ENCODE data around the gene PIK3C2G.

The PIK3C2G gene

DNA sequence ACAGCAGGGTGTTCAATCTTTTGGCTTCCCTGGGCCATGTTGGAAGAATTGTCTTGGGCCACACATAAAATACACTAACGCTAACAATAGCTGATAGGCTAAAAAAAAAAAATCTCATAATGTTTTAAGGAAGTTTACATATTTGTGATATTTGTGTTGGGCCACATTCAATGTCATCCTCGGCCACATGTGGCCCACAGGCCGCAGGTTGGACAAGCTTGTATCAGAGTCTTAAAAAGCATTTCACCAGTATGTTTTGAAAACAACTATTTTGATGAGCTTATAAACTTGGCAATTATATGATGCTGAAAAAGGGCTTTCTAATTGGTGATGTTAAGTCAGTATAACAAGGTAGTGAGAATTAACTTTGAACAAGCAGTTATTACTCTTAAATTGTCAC, 78.9 kb downstream of the PIK3C2G start (continued):
- TF ChIP-seq CREB5 (CRISPR knock-in tag; IDR thresholded peaks at IDR 0.05; ENCODE audit: low read depth), result no peak
- TF ChIP-seq, protein P1, sequence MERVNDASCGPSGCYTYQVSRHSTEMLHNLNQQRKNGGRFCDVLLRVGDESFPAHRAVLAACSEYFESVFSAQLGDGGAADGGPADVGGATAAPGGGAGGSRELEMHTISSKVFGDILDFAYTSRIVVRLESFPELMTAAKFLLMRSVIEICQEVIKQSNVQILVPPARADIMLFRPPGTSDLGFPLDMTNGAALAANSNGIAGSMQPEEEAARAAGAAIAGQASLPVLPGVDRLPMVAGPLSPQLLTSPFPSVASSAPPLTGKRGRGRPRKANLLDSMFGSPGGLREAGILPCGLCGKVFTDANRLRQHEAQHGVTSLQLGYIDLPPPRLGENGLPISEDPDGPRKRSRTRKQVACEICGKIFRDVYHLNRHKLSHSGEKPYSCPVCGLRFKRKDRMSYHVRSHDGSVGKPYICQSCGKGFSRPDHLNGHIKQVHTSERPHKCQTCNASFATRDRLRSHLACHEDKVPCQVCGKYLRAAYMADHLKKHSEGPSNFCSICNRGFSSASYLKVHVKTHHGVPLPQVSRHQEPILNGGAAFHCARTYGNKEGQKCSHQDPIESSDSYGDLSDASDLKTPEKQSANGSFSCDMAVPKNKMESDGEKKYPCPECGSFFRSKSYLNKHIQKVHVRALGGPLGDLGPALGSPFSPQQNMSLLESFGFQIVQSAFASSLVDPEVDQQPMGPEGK (CRISPR knock-in tag; IDR thresholded peaks at IDR 0.05; ENCODE audit: borderline replicate concordance), result no peak
- TF ChIP-seq ISL1 (CRISPR knock-in tag; IDR thresholded peaks at IDR 0.05), result no peak
- no peak for TF ChIP-seq ZFP3 (CRISPR knock-in tag; IDR thresholded peaks at IDR 0.05)
- no peak for TF ChIP-seq ZFP30 (CRISPR knock-in tag; IDR thresholded peaks at IDR 0.05)
- TF ChIP-seq BACH2 (CRISPR knock-in tag; IDR thresholded peaks at IDR 0.05; ENCODE audit: borderline replicate concordance), result no peak
- TF ChIP-seq, protein P2, sequence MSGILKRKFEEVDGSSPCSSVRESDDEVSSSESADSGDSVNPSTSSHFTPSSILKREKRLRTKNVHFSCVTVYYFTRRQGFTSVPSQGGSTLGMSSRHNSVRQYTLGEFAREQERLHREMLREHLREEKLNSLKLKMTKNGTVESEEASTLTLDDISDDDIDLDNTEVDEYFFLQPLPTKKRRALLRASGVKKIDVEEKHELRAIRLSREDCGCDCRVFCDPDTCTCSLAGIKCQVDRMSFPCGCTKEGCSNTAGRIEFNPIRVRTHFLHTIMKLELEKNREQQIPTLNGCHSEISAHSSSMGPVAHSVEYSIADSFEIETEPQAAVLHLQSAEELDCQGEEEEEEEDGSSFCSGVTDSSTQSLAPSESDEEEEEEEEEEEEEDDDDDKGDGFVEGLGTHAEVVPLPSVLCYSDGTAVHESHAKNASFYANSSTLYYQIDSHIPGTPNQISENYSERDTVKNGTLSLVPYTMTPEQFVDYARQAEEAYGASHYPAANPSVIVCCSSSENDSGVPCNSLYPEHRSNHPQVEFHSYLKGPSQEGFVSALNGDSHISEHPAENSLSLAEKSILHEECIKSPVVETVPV (CRISPR knock-in tag; IDR thresholded peaks at IDR 0.05), result no peak
- TF ChIP-seq ARNTL (CRISPR knock-in tag; IDR thresholded peaks at IDR 0.05; ENCODE audit: borderline replicate concordance, low read depth), result no peak
- TF ChIP-seq GLIS3 (CRISPR knock-in tag; IDR thresholded peaks at IDR 0.05), result no peak

DNA sequence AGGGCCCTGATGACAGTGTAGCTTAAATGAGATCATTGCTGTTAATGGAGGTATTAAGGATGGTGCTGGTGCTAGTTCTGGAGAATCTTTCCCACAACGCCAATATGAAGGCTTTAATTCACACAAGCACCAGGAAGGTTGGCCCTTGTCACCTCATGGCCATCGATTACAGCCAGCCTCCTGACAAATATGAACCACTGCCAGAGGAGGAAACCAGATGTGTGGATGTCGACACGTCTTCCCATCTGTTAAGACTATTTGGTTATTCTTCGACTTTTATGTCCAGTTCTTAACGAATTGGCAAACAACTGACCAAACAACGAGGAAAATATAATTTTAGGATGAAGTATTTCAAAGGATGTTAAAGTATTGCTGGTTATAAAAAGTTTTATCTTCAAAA, 79.5 kb downstream of the PIK3C2G start:
- no peak for ATAC-seq
- TF ChIP-seq, protein P2 (CRISPR knock-in tag; IDR thresholded peaks at IDR 0.05), result no peak

GRCh38 chr12:18343708-18344107, 82.4 kb downstream of the PIK3C2G start:
- ATAC-seq, result no peak
- no peak for TF ChIP-seq TCF4 (CRISPR knock-in tag; IDR thresholded peaks at IDR 0.05; ENCODE audit: borderline replicate concordance)

DNA sequence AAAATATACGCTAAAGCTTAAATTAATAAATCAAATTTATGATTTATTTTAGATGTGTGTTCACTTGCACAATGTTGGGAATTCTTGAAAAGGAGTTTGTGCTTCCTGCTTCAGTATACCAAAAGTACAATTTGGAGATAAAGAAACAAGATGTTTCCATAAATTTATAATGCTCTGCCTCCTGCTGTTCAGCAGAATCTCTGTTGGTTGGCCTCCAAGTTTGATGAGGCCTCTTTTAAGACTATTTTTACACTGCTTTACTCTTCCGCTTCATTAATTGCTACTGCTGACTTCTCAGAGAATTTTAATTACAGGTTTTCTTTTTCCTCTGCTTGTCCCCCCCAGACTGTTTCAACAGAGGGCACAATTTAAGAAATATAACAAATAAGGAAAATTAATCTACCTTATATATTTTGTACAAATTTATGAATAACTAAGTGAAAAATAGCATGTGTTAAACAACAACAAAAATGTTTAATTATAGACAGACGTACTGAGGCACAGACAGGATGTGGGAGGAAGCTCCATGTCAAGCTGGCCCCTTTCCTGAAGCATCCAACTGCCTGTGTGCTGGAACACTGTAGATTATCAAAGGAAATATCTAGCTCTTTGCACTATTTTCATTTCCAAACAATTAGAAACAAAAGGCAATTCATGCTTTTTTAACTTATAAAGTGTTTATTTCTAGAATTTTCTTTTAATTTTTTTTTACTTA, 83.9 kb downstream of the PIK3C2G start:
- TF ChIP-seq, protein P1 (CRISPR knock-in tag; IDR thresholded peaks at IDR 0.05; ENCODE audit: borderline replicate concordance), result no peak
- TF ChIP-seq ESRRG (CRISPR knock-in tag; IDR thresholded peaks at IDR 0.05), result no peak
- no peak for TF ChIP-seq ISL1 (CRISPR knock-in tag; IDR thresholded peaks at IDR 0.05)
- no peak for TF ChIP-seq TSHZ2 (CRISPR knock-in tag; IDR thresholded peaks at IDR 0.05)
- no peak for TF ChIP-seq ZNF70 (CRISPR knock-in tag; IDR thresholded peaks at IDR 0.05)
- TF ChIP-seq OSR1 (CRISPR knock-in tag; IDR thresholded peaks at IDR 0.05), result no peak
- TF ChIP-seq BACH2 (CRISPR knock-in tag; IDR thresholded peaks at IDR 0.05; ENCODE audit: borderline replicate concordance), result no peak
- TF ChIP-seq, protein P2 (CRISPR knock-in tag; IDR thresholded peaks at IDR 0.05), result no peak
- ATAC-seq, result no peak

All from SK-N-SH treated with all-trans-retinoic acid at 6 μM for 48 hours (cell line).